Activated naive CD4-positive, alpha-beta T cell treated with anti-CD3 and anti-CD28 coated beads, Interleukin-2, amount 50 U/mL, for 24 hours (primary cell): ENCODE measurements around the gene LIMCH1.

ENCODE experiments used
- H3K27ac Mint-ChIP-seq: one replicate; pipeline ENCODE4 v1.8.0; 2021; ENCODE audit warnings: mild to moderate bottlenecking, mixed read lengths
- H3K27me3 Mint-ChIP-seq: one replicate; pipeline ENCODE4 v1.8.0; 2021; ENCODE audit warnings: mixed read lengths
- H3K36me3 Mint-ChIP-seq: one replicate; pipeline ENCODE4 v1.8.0; 2021; ENCODE audit warnings: mixed read lengths
- H3K4me1 Mint-ChIP-seq: one replicate; pipeline ENCODE4 v1.8.0; 2021; ENCODE audit warnings: mixed read lengths
- H3K4me3 Mint-ChIP-seq: one replicate; pipeline ENCODE4 v1.8.0; 2021; ENCODE audit warnings: mild to moderate bottlenecking, mixed read lengths
- H3K9me3 Mint-ChIP-seq: one replicate; pipeline ENCODE4 v1.8.0; 2021; ENCODE audit warnings: mixed read lengths

The LIMCH1 gene

GRCh38 chr4:41746440-41747229 is 208.7 kb downstream of the LIMCH1 start:
- H3K27me3 Mint-ChIP-seq = peaks cover 49% of the 10 kb centered on the region
- no peak overlapping the region for H3K27ac Mint-ChIP-seq

GRCh38 chr4:41747230-41748055 is 209.5 kb downstream of the LIMCH1 start:
- H3K36me3 Mint-ChIP-seq = no peaks in the 10 kb centered on the region
- peaks cover 55% of the 10 kb centered on the region for H3K27me3 Mint-ChIP-seq
- no peak overlapping the region for H3K4me3 Mint-ChIP-seq
- no peaks in the 10 kb centered on the region for H3K9me3 Mint-ChIP-seq
- H3K4me1 Mint-ChIP-seq = peaks cover 3% of the 10 kb centered on the region
- H3K27ac Mint-ChIP-seq = no peak overlapping the region

More at GRCh38 chr4:41746440-41747229, 208.7 kb downstream of the LIMCH1 start:
- Mint-ChIP-seq H3K9me3 (peaks cover 4% of the 10 kb centered on the region), H3K4me3 (no peak overlapping the region), H3K4me1 (peaks cover 3% of the 10 kb centered on the region), H3K36me3 (no peaks in the 10 kb centered on the region)

DNA sequence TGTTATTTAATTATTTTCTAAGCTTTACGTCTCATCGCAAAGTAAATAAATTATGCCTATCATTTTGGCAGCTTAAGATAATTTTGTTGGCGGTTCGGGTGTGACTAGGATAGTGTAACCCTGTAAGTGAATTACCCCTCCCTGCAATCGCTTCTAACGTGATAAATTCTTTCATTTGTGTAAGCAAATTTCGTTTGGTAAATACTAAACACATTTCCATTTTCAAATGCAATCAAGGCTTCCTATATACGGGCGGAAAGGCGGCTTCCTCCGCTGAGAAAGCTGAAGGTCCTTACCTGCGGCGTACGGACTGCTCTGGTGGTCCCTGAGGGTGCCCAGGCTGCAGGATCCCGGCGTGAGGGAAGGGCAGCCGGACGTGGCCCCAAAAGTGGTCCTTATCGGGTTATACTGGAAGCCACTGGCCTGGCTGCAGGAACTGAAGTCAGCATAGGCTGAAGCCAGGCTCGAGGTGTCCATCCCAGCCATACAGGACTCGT is 210.2 kb downstream of the LIMCH1 start:
- Mint-ChIP-seq H3K27me3 (peaks cover 60% of the 10 kb centered on the region), H3K36me3 (no peaks in the 10 kb centered on the region), H3K9me3 (no peaks in the 10 kb centered on the region), H3K27ac (no peak overlapping the region), H3K4me1 (peaks cover 3% of the 10 kb centered on the region), H3K4me3 (no peak overlapping the region)

- H3K9me3 Mint-ChIP-seq = no peaks in the 10 kb centered on the region
- H3K27me3 Mint-ChIP-seq = peaks cover 66% of the 10 kb centered on the region
- H3K27ac Mint-ChIP-seq = no peak within 1 kb of the TSS
- no peak within 1 kb of the TSS for H3K4me3 Mint-ChIP-seq
- H3K4me1 Mint-ChIP-seq = peaks cover 3% of the 10 kb centered on the region
- H3K36me3 Mint-ChIP-seq = no peaks in the 10 kb centered on the region
Observed at GRCh38 chr4:41748571-41749475, 210.9 kb downstream of the LIMCH1 start, which contains the start of gene PHOX2B. Gene PHOX2B (minus strand): TSS chr4:41748725. CDS start chr4:41748610, 115 bp downstream.

- peaks cover 64% of the 10 kb centered on the region for H3K27me3 Mint-ChIP-seq
- H3K27ac Mint-ChIP-seq = no peak overlapping the region
- no peak overlapping the region for H3K4me3 Mint-ChIP-seq
- peaks cover 3% of the 10 kb centered on the region for H3K4me1 Mint-ChIP-seq
- no peaks in the 10 kb centered on the region for H3K9me3 Mint-ChIP-seq
- no peaks in the 10 kb centered on the region for H3K36me3 Mint-ChIP-seq
Observed at GRCh38 chr4:41749631-41750039, 211.7 kb downstream of the LIMCH1 start.
